Measurements from ENCODE around the gene GLS. TPM values are rescaled to one million over a fixed set of nuclear protein-coding genes. Genes with fewer than 3 reads are reported as not detected.

GLS gene
- total RNA-seq = 54.6 and 150 TPM in 2 replicates

GRCh38 chr2:190880378-190881083, at the start of gene GLS:
Gene GLS, plus strand, starts transcription at chr2:190880821. Its CDS starts 264 bp downstream, at chr2:190881085.

GRCh38 chr2:191013932-191014652, 133.5 kb downstream of the GLS start, which contains the start of gene STAT1:
Gene STAT1, minus strand, starts transcription at chr2:191014171. Its CDS starts 4,168 bp downstream, at chr2:191010003.

Other genes with a start within 250 kb of the GLS start
- gene NAB1, start 231.7 kb upstream of the GLS start, total RNA-seq = 16.4 and 27.9 TPM in 2 replicates
- 39.7 and 70.4 TPM in 2 replicates for gene STAT1, start 133.3 kb downstream of the GLS start, total RNA-seq

All from pericardium fibroblast (primary cell).